GM23248 (cell line): ENCODE results near the gene DAO.

Experiments used
- EZH2 ChIP-seq: fragments of 200-600 bp; sonication (generic); IDR thresholded peaks from 2 replicates; pipeline ENCODE4 v1.6.1; 2018; ENCODE audit warnings: antibody characterized with exemption, mild to moderate bottlenecking; ENCODE audit not compliant: insufficient read depth, poor library complexity, severe bottlenecking
- EZH2phosphoT487 ChIP-seq: fragments of 200-600 bp; sonication (generic); IDR thresholded peaks from 2 replicates; pipeline ENCODE4 v1.6.1; 2018; ENCODE audit warnings: antibody characterized with exemption, moderate library complexity, mild to moderate bottlenecking, low read depth; ENCODE audit not compliant: insufficient read depth

GRCh38 chr12:108875280-108875679 is 4.6 kb upstream of the DAO start:
- TF ChIP-seq EZH2 (no peak), EZH2phosphoT487 (no peak)
